A673 (cell line): ENCODE results near the gene ABHD6. TPM values are rescaled to one million over a fixed set of nuclear protein-coding genes. Genes with fewer than 3 reads are reported as not detected.

Source experiments
- BruUV-seq: library from RNA; stranded (reverse); fragments of 400-500 nt; replicated peaks from 2 replicates; lab custom pipeline; 2021; lab: Mats Ljungman, UMichigan
- CTCF ChIA-PET: fragments of 300-600 bp; sonication (Branson Sonifier 250); formaldehyde crosslinking; loops from one replicate; lab custom pipeline; 2022; ENCODE audit warnings: antibody characterized with exemption; lab: Charles Lee
- POLR2A ChIA-PET: fragments of 300-600 bp; sonication (Branson Sonifier 250); formaldehyde crosslinking; loops from one replicate; lab custom pipeline; 2022; ENCODE audit warnings: antibody characterized with exemption; ENCODE audit not compliant: low non-redundant PET; lab: Charles Lee
- DNase-seq: peaks from one replicate; pipeline ENCODE4 v3.0.0-alpha.2; 2015; ENCODE audit warnings: low spot score
- H3K27ac ChIP-seq: fragments of 200-600 bp; sonication (generic); 2 replicates; pipeline ENCODE4 v1.5.1; 2016; ENCODE audit warnings: mixed run types, low read depth, mild to moderate bottlenecking, mixed read lengths, antibody characterized with exemption, low read length; ENCODE audit not compliant: poor library complexity, severe bottlenecking
- H3K27me3 ChIP-seq: fragments of 200-600 bp; sonication (generic); replicated peaks from 2 replicates; pipeline ENCODE4 v1.6.1; 2017; ENCODE audit warnings: mixed run types, low read depth, mild to moderate bottlenecking, mixed read lengths, antibody characterized with exemption, low read length; ENCODE audit not compliant: insufficient read depth, poor library complexity
- H3K36me3 ChIP-seq: fragments of 200-600 bp; sonication (generic); 2 replicates; pipeline ENCODE4 v1.6.1; 2016; ENCODE audit warnings: mixed run types, mild to moderate bottlenecking, mixed read lengths, antibody characterized with exemption, low read length; ENCODE audit not compliant: insufficient read depth, poor library complexity, severe bottlenecking
- H3K4me1 ChIP-seq: fragments of 200-600 bp; sonication (generic); 2 replicates; pipeline ENCODE4 v1.6.1; 2017; ENCODE audit warnings: mixed run types, mild to moderate bottlenecking, mixed read lengths, antibody characterized with exemption, low read length; ENCODE audit not compliant: insufficient read depth, poor library complexity, severe bottlenecking
- H3K4me3 ChIP-seq: fragments of 200-600 bp; sonication (generic); 2 replicates; pipeline ENCODE4 v1.5.1; 2016; ENCODE audit warnings: low read depth, mixed run types, mild to moderate bottlenecking, mixed read lengths, low read length; ENCODE audit not compliant: poor library complexity, severe bottlenecking
- H3K9me3 ChIP-seq: fragments of 200-600 bp; sonication (generic); 2 replicates; pipeline ENCODE4 v1.6.1; 2016; ENCODE audit warnings: mixed run types, low read depth, mild to moderate bottlenecking, mixed read lengths, antibody characterized with exemption, low read length; ENCODE audit not compliant: poor library complexity, severe bottlenecking
- CTCF ChIP-seq: fragments of 300-800, 200-600 bp; sonication (generic); conservative IDR thresholded peaks from 2 replicates; pipeline ENCODE4 v1.5.1; 2017; ENCODE audit warnings: low read depth, mild to moderate bottlenecking, antibody characterized with exemption, low read length, moderate library complexity, mixed read lengths
- EZH2 ChIP-seq: fragments of 200-600 bp; sonication (generic); IDR thresholded peaks from 2 replicates; pipeline ENCODE4 v1.6.1; 2017; ENCODE audit warnings: borderline replicate concordance, low read depth, mild to moderate bottlenecking, mixed read lengths, antibody characterized with exemption, low read length; ENCODE audit not compliant: poor library complexity, severe bottlenecking
- intact Hi-C: fragments of 100-400 bp; cut with micrococcal nuclease; formaldehyde crosslinking; loops from one replicate; pipeline ENCODE4 v1.10.0; 2022; ENCODE audit not compliant: unreplicated experiment
- total RNA-seq: library from RNA; stranded (reverse); gene quantifications from 2 replicates; pipeline ENCODE4 v1.2.3, GENCODE V29; 2021

The ABHD6 gene
- total RNA-seq, 1 experiment from 2014 or later, result 155 TPM

- ChIA-PET POLR2A (no interaction called here), CTCF (interaction anchor here (0.6 kb wide), 1 partner anchor 26 kb away, joined by 3 read pairs; no protein-coding TSS in a partner anchor)
These were observed 34.1 kb upstream of the ABHD6 start for GRCh38 chr3:58203541-58203940.

GRCh38 chr3:58204720-58205119 lies 32.9 kb upstream of the ABHD6 start:
- no TSS peak for BruUV-seq
- no peak overlapping the region for H3K4me3 ChIP-seq
- CTCF ChIA-PET, result no interaction called here
- H3K27me3 ChIP-seq, result no peaks in the 10 kb centered on the region
- no peaks in the 10 kb centered on the region for H3K4me1 ChIP-seq
- no peak for DNase-seq
- no peak overlapping the region for H3K27ac ChIP-seq
- H3K9me3 ChIP-seq, result no peaks in the 10 kb centered on the region
- POLR2A ChIA-PET, result no interaction called here
- TF ChIP-seq EZH2 (no peak), CTCF (no peak)
- intact Hi-C loops, result no loop called here
- no peaks in the 10 kb centered on the region for H3K36me3 ChIP-seq

More at GRCh38 chr3:58203541-58203940, 34.1 kb upstream of the ABHD6 start:
- no peak overlapping the region for H3K27ac ChIP-seq
- no peak for TF ChIP-seq CTCF
- no peak for TF ChIP-seq EZH2
- no peak for DNase-seq
- no peaks in the 10 kb centered on the region for H3K4me1 ChIP-seq
- H3K4me3 ChIP-seq, result no peak overlapping the region
- intact Hi-C loops, result no loop called here
- no peaks in the 10 kb centered on the region for H3K9me3 ChIP-seq
- H3K27me3 ChIP-seq, result no peaks in the 10 kb centered on the region
- H3K36me3 ChIP-seq, result no peaks in the 10 kb centered on the region
- BruUV-seq, result no TSS peak

GRCh38 chr3:58205981-58206380 lies 31.6 kb upstream of the ABHD6 start:
- POLR2A ChIA-PET, result no interaction called here
- CTCF ChIA-PET, result no interaction called here
- Histone ChIP-seq H3K27ac (no peak overlapping the region), H3K9me3 (no peaks in the 10 kb centered on the region), H3K27me3 (no peaks in the 10 kb centered on the region), H3K36me3 (no peaks in the 10 kb centered on the region), H3K4me1 (no peaks in the 10 kb centered on the region), H3K4me3 (no peak overlapping the region)
- TF ChIP-seq EZH2, result no peak
- TF ChIP-seq CTCF, result no peak
- DNase-seq, result no peak
- intact Hi-C loops, result no loop called here
- no TSS peak for BruUV-seq
